SK-MEL-5 (cell line): ENCODE measurements around the gene KCND2. TPM values are rescaled to one million over a fixed set of nuclear protein-coding genes. Genes with fewer than 3 reads are reported as not detected.

Source experiments
- DNase-seq: peaks from one replicate; pipeline ENCODE4 v3.0.0-alpha.2; 2016; ENCODE audit warnings: low read depth, low spot score
- in situ Hi-C: cut with HindIII; loops from 2 replicates; pipeline ENCODE4 v1.10.0; 2016; ENCODE audit warnings: low sequenced_read_pairs, high pct_unique_total_duplicates, low pct_unique_long_range_greater_than_20kb
- total RNA-seq: library from RNA; depleted of rRNA; stranded (reverse); fragments of >200 nt; shearing (Covaris generic); gene quantifications from 2 replicates; pipeline ENCODE4 v1.2.3, GENCODE V29; 2014

The KCND2 gene
- total RNA-seq, 1 experiment from 2014 or later = 0.08 TPM

DNA sequence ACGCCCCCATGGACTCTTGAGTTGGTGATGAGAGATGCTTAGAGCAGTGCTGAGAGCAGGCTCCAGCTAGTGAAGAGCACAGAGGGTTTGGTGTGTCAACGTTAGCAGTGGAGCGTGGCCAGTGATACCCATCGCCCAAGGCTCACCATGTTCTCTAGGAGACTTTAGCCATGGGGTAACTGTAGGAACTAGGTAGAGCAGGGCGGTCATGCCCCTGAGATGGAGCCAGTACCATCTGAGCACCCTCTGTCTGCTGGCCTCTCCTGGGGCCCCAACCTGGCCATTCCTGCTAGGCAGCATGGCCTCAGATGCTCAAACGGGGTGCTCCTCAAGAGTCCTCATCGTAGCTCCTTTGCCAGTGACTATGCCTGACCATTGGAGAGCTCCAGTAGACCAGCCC lies 179.7 kb downstream of the KCND2 start:
- in situ Hi-C loops = no loop called here
- no peak for DNase-seq

GRCh38 chr7:120456699-120457098 lies 183.7 kb downstream of the KCND2 start:
- DNase-seq = no peak
- in situ Hi-C loops = no loop called here

GRCh38 chr7:120460949-120461348 lies 188.0 kb downstream of the KCND2 start:
- in situ Hi-C loops = no loop called here
- no peak for DNase-seq

DNA sequence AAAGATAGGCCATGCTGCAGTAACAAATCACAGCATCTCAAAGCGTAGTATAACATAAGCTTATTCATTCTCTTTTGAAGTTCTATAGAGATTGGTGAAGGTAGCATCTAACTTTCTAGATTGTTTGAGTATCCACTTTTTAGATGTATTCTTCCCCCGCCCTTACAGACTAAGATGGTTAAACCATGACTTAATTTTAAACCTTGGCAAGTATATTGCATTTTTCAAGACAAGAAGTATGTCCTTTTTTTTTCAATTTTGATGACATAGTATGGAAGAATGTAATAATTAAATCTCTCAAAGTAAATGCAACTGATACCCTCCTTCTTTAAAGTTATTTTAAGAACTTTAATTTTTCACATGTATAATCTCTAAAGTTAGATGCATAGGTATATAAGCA lies 190.0 kb downstream of the KCND2 start:
- in situ Hi-C loops = no loop called here
- DNase-seq = no peak

DNA sequence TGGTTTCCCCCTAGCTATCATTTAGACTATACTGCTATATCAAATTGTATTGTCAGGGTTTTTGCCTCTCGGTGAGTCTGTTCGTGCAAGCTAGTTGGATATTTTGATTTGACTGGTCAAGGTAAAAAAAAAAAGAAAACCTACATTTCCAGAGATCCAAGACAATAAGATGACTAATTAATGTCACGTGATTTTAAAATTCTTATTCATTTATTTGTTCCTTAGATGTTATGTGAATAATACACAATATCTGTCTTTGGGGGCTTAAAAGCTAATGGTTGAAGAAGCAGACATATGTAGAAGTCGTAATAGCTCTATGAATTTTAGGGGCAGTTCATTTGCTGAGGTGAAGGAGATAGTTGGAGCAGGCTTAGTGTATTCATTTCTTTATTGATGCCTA lies 191.1 kb downstream of the KCND2 start:
- no peak for DNase-seq
- in situ Hi-C loops = no loop called here

- no peak for DNase-seq
- in situ Hi-C loops = no loop called here
Measured at GRCh38 chr7:120467676-120468075, 194.7 kb downstream of the KCND2 start.

DNA sequence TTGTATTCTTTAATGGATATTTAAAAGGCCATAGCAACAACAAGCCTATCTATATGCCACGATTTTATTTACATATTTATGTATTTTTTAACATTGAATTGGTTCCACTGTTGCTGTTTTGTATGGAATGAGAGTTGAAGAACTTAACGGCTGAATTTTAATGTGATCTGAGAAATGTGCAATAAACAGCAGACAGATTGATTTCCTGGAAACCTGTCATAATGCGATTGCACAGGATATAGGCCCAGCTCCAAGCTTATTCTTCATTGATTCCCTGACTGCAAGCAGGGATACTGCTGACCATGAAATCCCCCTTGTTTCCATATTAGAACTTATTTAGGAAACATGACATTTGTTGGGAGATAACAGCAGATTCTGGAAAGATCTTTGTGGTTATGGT lies 195.6 kb downstream of the KCND2 start:
- in situ Hi-C loops = no loop called here
- DNase-seq = no peak

DNA sequence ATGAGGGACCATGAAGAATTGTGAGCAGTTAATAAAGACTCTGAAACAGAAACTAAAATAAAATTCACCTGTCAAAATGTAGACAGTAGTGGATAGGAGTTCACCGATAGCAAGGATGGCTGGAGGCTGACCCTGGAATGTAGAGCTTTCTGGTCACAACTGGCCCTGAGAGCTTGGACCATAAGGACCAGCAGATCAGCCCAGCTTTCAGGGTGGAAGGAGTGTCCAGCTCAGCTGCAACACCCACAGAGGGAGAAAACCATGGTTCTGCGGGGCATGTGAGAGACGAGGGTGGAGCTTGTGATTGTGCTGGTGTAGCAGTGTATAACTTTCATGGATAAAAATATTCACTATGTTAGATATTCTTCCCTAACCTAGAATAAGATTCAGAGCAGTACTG lies 199.9 kb downstream of the KCND2 start:
- DNase-seq = no peak
- in situ Hi-C loops = no loop called here

- in situ Hi-C loops = no loop called here
- DNase-seq = no peak
Measured at GRCh38 chr7:120473352-120473751, 200.4 kb downstream of the KCND2 start.

GRCh38 chr7:120475994-120476393 lies 203.0 kb downstream of the KCND2 start:
- in situ Hi-C loops = no loop called here
- DNase-seq = no peak

GRCh38 chr7:120480472-120480871 lies 207.5 kb downstream of the KCND2 start:
- in situ Hi-C loops = no loop called here
- no peak for DNase-seq

GRCh38 chr7:120480930-120481329 lies 208.0 kb downstream of the KCND2 start:
- in situ Hi-C loops = no loop called here
- no peak for DNase-seq

GRCh38 chr7:120486164-120486563 lies 213.2 kb downstream of the KCND2 start:
- in situ Hi-C loops = no loop called here

DNA sequence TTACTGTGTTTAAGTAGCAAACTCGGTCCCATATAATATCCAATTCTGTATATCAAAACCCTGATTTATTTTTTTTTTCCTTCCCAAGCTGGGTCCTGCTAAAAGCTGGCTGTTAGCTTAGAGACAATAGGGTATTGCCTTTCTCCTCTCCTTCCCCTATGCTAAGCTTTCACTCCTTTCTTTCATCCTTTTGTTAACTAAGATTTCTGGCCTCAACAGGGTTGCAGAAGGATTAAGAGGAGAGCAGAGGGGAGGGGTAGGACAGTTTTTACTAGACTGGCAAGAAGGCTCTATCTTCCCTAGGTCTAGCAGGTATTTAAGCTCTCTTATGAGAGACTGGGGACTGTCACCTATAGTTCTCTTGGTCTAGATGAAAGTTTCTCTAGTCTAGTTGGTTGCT lies 229.2 kb downstream of the KCND2 start:
- DNase-seq = no peak
- in situ Hi-C loops = no loop called here

More at GRCh38 chr7:120486164-120486563, 213.2 kb downstream of the KCND2 start:
- no peak for DNase-seq

DNA sequence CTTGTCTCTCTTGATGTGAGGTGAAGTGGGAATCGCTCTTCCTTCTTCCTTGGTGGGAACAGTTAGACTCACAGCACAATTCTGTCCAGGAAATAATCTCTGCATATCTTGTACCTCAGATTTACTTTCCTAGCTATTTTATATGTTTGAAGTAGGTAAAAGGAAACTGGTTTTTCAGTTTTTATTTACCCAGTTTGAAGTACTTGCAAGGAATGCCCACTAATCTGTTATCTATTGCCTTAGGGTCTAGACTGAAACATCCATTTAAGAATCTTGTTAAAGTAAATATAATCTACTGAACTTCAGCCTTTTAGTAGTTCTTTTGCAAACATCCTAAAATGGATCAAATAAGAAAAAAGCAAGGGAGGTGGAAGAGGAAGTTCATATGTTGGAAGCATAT lies 229.8 kb downstream of the KCND2 start:
- in situ Hi-C loops = no loop called here
- DNase-seq = no peak

- in situ Hi-C loops = no loop called here
- no peak for DNase-seq
Measured at GRCh38 chr7:120504386-120504785, 231.4 kb downstream of the KCND2 start.

DNA sequence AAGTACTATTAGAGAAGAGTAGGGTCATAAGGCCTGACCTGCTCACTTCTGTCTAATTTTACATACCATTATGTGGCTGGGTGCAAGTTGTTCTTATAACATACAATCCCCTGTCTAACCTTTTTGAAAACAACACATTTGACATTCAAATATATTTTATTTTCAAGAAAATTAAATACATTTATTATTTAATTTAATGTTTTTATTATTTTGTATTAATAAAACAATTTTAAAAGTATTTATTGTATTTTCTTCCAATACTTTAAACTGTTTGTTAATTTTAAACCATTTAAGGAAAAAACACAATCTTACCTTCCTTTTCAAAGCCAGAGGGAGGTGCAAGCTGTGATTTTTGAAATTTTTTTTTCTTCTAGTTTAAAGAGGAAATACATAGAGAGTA lies 232.8 kb downstream of the KCND2 start:
- no peak for DNase-seq
- in situ Hi-C loops = no loop called here

DNA sequence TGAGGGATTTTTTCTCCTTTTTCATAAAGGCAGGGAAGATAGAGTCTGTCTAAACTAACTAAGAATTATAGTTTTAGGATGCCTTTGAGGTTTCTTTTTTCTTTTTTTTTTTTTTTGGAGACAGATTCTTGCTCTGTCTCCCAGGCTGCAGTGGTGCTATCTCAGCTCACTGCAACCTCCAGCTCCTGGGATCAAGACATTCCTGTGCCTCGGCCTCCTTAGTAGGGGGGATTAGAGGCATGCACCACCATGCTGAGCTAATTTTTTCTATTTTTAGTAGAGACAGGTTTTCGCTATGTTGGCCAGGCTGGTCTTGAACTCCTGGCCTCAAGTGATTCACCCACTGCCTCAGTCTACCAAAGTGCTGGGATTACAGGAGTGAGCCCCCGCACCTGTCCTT lies 239.7 kb downstream of the KCND2 start:
- DNase-seq = no peak
- in situ Hi-C loops = no loop called here

DNA sequence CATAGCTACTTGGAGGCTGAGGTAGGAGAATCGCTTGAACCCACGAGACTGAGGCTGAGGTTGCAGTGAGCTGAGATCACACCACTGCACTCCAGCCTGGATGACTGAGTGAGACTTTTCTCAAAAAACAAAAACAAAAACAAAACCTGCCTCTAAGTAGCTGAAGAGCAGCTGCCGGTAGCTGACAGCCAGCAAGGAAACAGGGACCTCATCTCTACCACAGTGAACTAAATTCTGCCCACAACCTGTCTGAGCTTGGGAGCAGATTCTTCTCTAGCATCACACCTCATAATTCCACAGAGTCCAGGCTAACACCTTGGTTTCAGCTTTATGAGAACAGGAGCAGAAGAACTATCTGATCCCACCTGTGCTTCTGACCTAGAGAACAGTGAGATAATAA lies 246.2 kb downstream of the KCND2 start:
- no peak for DNase-seq
- in situ Hi-C loops = no loop called here
